Omental fat pad (tissue), 4 donors: ENCODE data around the gene ZNF33A. TPM values are rescaled to one million over a fixed set of nuclear protein-coding genes. Genes with fewer than 3 reads are reported as not detected.
"Not testable (repeated sequence)": the region's sequence is repeated elsewhere in the genome, so short reads cannot be mapped to it uniquely, and the experiment has no call there.

ENCODE experiments used
- ATAC-seq: fragments of 150-250 bp; one replicate; pipeline ENCODE4 v1.9.1; 2016; ENCODE audit warnings: mild to moderate bottlenecking, moderate library complexity; ENCODE audit not compliant: low FRiP score
- DNase-seq: peaks from one replicate; pipeline ENCODE4 v3.0.0-alpha.2; 2019; ENCODE audit warnings: low spot score
- total RNA-seq, 4 donors: library from RNA; depleted of rRNA; stranded (reverse); fragments of >200 nt; gene quantifications; one replicate each; pipeline ENCODE4 v1.1.0, GENCODE V29; 2016
- TF ChIP-seq, protein P1 (sequence below), 3 donors: fragments of 450-650 bp; IDR thresholded peaks; one replicate each; pipeline ENCODE4 v1.5.1; 2016 to 2017; ENCODE audit warnings: antibody characterized with exemption in 3 of 3, mild to moderate bottlenecking in 3 of 3, moderate library complexity in 2 of 3

The ZNF33A gene
- total RNA-seq, 4 donors from 2014 or later: 17.2 to 27.7 (median 22.2) TPM

DNA sequence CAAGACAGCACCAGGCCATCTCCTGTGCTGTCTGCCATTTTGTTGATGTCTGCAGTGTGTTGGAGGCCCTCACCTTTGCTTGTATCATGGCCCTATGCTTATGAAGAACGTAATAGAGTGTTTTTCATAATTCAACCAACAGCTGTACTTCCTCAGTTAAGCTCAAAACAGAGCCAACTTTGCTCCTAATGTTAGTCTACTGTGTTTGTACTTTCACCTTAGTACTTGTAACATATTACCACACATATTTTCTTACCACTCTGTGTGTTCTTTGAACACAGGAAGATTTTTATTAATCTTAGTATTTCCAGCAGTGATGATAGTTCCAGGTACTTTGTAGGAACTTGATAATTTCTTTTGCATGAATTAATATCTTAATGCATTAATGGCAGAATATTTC, 5.9 kb downstream of the ZNF33A start:
- ATAC-seq: no peak

DNA sequence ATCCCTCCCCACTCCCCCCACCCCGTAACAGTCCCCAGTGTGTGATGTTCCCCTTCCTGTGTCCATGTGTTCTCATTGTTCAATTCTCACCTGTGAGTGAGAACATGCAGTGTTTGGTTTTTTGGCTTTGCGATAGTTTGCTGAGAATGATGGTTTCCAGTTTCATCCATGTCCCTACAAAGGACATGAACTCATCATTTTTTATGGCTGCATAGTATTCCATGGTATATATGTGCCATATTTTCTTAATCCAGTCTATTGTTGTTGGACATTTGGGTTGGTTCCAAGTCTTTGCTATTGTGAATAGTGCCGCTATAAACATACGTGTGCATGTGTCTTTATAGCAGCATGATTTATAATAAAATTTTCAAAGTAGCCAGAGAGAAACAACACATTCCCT, 8.6 kb downstream of the ZNF33A start:
- DNase-seq, ATAC-seq: not testable (repeated sequence)

More for the DNA sequence above, 5.9 kb downstream of the ZNF33A start:
- TF ChIP-seq, protein P1, sequence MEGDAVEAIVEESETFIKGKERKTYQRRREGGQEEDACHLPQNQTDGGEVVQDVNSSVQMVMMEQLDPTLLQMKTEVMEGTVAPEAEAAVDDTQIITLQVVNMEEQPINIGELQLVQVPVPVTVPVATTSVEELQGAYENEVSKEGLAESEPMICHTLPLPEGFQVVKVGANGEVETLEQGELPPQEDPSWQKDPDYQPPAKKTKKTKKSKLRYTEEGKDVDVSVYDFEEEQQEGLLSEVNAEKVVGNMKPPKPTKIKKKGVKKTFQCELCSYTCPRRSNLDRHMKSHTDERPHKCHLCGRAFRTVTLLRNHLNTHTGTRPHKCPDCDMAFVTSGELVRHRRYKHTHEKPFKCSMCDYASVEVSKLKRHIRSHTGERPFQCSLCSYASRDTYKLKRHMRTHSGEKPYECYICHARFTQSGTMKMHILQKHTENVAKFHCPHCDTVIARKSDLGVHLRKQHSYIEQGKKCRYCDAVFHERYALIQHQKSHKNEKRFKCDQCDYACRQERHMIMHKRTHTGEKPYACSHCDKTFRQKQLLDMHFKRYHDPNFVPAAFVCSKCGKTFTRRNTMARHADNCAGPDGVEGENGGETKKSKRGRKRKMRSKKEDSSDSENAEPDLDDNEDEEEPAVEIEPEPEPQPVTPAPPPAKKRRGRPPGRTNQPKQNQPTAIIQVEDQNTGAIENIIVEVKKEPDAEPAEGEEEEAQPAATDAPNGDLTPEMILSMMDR (IDR thresholded peaks at IDR 0.05): no peak
- DNase-seq: no peak

DNA sequence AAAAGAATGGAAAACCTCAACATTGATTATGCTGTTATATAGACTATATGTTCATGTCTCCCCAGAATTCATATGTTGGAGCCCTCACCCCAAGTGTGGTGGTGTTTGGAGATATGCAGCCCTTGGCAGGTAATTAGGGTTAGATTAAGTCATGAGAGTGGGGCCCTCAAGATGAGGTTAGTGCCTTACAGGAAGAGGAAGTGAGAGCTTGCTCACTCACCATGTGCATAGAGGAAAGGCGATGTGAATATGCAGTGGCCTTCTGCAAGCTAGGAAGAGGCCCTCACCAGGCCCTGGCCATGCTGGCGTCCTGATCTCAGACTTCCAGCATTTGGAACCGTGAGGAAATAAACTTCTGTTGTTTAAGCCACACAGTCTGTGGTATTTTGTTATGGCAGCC, 14.8 kb downstream of the ZNF33A start:
- no peak for ATAC-seq
- DNase-seq: no peak
- TF ChIP-seq, protein P1 (IDR thresholded peaks at IDR 0.05): no peak

DNA sequence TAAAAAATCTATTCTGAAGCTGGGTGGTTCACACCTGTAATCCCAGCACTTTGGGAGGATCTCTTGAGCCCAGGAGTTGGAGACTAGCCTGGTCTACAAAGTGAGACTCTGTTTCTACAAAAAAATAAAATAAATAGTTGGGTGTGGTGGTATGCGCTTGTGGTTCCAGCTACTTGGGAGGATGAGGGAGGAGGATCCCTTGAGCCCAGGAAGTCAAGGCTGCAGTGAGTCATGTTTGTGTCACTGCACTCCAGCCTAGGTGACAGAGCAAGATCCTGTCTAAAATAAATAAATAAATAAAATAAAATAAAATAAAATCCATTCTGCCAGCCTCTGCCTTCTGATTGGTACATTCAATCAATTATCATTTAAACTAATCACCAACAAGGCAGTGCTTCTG, 17.5 kb downstream of the ZNF33A start:
- DNase-seq (no peak), ATAC-seq (no peak)
- TF ChIP-seq, protein P1 (IDR thresholded peaks at IDR 0.05): no peak

DNA sequence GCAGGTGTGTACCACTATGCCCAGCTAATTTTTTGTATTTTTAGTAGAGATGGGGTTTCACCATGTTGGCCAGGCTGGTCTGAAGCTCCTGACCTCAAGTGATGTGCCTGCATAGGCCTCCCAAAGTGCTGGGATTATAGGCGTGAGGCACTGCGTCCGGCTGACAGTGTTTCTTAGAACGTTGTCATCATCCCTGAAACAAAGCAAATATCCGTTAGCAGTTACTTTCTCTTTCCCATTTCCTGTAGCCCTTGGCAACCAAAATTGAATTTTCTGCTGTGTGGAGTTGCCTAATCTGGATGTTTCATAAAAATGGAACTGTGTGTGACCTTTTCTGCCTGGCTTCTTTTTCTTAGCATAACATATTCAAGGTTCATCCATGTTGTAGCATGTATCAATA, 22.4 kb downstream of the ZNF33A start:
- no peak for ATAC-seq
- TF ChIP-seq, protein P1 (IDR thresholded peaks at IDR 0.05): no peak
- DNase-seq: no peak

DNA sequence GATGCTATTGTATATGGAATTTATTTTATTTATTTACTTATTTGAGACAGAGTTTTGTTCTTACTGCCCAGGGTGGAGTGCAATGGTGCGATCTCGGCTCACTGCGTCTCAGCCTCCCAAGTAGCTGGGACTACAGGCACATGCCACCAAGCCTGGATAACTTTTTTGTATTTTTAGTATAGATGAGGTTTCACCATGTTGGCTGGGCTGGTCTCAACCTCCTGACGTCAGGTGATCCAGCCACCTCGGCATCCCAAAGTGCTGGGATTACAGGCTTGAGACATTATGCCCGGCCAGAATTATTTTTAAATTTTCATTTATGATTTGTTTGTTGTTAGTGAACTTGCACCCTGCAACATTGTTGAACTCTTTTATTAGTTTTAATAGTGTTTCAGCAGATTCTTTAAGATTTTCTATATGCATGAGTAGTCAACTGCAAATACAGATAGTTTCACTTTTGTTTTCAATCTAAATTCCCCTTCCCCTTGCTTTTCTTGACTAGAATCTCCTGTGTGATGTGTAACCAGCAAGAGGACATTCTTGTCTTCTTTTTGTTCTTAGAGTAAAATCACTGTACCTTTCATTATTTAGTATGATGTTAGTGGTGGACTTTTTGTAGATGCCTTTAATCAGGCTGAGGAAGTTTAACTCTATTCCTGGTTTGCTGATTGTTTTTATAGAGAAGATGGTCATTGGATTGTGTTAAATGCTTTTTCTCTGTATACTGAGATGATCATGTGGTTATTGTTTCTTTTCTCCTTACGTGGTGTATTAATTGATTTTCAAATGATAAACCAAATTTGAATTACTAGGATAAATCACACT, 27.8 kb downstream of the ZNF33A start:
- ATAC-seq (no peak), DNase-seq (no peak)
- TF ChIP-seq, protein P1 (IDR thresholded peaks at IDR 0.05): no peak

DNA sequence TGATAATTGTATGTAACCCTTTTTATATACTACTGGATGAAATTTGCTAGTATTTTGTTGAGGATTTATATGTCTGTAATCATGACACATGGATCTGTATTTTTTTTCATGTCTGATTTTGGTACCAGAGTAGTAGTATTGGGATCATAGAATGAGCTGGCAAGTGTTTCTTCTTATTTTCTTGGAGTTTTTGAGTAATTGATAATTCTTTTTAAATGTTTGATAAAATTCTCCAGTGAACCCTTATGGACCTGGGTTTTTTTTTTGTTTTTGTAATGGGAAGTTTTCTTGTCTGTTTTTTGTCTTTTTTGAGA, 28.4 kb downstream of the ZNF33A start:
- TF ChIP-seq, protein P1 (IDR thresholded peaks at IDR 0.05): no peak
- no peak for DNase-seq
- ATAC-seq: no peak
